GM06990 (cell line): ENCODE data around the gene RHOBTB3.
A peak's percentile ranks its signal among the peaks of the same experiment; 100 is the strongest.

Experiments
- DNase-seq: peaks from one replicate; pipeline ENCODE4 v3.0.0-alpha.2; 2011; ENCODE audit not compliant: insufficient read length; ENCODE audit errors: extremely low read depth
- H3K27me3 ChIP-seq: replicated peaks from 2 replicates; pipeline ENCODE4 v1.6.0; 2011; ENCODE audit warnings: low read length; ENCODE audit not compliant: control insufficient read depth, insufficient read depth
- H3K36me3 ChIP-seq: 2 replicates; pipeline ENCODE4 v1.5.1; 2011; ENCODE audit warnings: low read length; ENCODE audit not compliant: control insufficient read depth, insufficient read depth
- H3K4me3 ChIP-seq: replicated peaks from 2 replicates; pipeline ENCODE4 v1.5.1; 2011; ENCODE audit warnings: low read depth, mild to moderate bottlenecking, control low read depth, low read length
- TF ChIP-seq, protein P1 (sequence below): IDR thresholded peaks from 2 replicates; pipeline ENCODE4 v1.5.1; 2011; ENCODE audit warnings: low read length, control low read depth, mild to moderate bottlenecking, inconsistent platforms; ENCODE audit not compliant: insufficient read depth, poor library complexity, severe bottlenecking

The RHOBTB3 gene

DNA sequence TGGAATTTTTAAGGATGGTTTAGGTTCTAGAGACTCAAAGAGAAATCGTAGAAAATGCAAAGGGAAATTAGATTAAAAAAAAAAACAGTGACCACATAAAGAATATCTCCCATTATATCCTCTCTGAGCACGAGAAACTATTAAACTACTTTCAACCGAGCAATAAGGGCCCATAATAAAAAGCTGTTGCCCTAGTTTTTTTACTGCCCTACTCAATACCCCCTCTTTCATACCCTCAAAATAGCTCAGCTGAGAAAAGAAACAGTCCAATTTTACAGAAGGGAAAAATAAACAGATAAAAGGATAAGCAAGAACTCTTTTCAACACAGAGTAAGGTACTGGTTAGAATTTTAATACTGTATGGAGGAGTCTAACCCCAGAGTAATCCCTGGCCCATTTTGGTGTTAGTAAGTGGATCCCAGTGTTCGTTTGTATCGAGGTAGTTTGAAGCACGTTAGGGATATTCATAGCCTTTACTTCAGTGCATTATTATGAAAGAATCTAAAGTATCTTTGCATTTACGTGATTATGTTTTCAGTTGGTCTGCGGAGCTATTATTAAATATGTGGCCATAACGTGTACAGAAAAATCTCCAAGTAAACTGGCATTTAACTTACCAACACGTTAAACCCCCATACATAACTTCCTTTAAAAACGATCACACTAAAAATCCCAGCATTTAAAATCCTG lies 980 bp upstream of the RHOBTB3 start:
- no peak for DNase-seq

DNA sequence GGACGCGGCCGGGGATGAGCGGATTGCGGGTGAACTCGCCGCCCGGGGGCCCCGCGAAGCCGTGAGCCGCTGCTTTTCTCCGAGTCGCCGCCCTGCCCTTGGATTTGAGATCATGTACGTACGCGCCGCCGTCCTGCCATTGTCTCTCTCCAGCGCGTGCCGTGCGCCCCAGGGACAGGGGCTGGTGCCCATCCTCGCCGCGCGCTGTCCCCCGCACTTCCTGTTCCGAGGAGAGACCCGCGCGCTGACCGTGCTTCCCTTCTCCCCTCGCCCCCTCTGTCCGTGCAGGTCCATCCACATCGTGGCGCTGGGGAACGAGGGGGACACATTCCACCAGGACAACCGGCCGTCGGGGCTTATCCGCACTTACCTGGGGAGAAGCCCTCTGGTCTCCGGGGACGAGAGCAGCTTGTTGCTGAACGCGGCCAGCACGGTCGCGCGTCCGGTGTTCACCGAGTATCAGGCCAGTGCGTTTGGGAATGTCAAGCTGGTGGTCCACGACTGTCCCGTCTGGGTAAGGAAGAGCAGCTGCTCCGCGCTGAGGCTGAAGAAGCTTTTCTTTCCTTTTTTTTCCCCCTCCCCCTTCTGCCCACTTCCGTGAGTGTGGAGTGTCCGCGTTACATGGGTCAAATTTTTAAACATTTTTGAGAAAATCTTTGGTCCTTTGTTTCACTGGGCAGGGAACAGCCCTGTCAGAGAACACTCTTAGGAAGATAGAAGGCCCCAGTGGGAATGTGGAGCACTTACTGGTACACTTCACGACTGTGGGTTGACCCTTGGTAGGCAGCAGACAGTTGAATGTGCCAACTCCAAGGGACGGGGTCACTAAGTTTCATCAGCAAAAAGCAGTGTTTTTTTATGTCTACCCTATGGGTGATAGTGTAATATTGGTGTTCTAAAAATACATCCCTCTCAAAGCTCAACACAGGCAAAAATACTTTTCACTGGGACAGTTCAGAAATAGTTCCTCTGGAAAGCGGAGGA lies 727 bp downstream of the RHOBTB3 start:
- peak; percentile 69 for DNase-seq
- Histone ChIP-seq H3K4me3 (peak overlapping the region; percentile 81), H3K27me3 (no peaks in the 10 kb centered on the region), H3K36me3 (no peaks in the 10 kb centered on the region)
- TF ChIP-seq, protein P1, sequence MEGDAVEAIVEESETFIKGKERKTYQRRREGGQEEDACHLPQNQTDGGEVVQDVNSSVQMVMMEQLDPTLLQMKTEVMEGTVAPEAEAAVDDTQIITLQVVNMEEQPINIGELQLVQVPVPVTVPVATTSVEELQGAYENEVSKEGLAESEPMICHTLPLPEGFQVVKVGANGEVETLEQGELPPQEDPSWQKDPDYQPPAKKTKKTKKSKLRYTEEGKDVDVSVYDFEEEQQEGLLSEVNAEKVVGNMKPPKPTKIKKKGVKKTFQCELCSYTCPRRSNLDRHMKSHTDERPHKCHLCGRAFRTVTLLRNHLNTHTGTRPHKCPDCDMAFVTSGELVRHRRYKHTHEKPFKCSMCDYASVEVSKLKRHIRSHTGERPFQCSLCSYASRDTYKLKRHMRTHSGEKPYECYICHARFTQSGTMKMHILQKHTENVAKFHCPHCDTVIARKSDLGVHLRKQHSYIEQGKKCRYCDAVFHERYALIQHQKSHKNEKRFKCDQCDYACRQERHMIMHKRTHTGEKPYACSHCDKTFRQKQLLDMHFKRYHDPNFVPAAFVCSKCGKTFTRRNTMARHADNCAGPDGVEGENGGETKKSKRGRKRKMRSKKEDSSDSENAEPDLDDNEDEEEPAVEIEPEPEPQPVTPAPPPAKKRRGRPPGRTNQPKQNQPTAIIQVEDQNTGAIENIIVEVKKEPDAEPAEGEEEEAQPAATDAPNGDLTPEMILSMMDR, result no peak

More for the DNA sequence above, 980 bp upstream of the RHOBTB3 start:
- peak overlapping the region; percentile 81 for H3K4me3 ChIP-seq
- TF ChIP-seq, protein P1, result no peak
- H3K36me3 ChIP-seq, result no peaks in the 10 kb centered on the region
- no peaks in the 10 kb centered on the region for H3K27me3 ChIP-seq

DNA sequence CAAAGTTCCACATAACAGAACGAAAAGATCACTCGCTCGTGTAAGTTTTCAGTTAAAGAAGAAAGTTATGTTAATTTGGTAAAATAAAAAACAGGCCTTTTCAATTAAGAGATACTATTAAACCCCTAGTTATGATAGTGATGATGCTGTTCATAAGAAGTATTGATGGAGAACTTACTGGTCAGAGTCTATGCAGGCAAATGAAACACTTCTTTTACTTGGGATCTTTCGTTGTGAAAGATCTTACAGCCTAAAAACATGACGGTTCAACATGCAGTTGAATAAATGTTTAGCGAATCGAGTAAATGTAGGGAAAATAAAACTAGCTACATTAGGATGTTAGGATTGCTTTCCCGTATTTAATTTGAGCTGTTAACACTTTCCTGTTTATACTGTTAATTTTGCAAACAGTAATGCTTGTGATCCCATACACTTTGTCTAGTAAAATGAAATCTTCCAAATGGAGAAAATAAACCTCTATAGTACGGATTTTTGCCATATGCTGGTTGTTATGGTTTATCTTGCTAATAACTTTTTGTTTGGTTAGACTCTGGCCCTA lies 2.0 kb downstream of the RHOBTB3 start:
- DNase-seq, result no peak
- TF ChIP-seq, protein P1, result no peak
- no peaks in the 10 kb centered on the region; the same call in 1 of the 2 replicates for H3K36me3 ChIP-seq
- no peaks in the 10 kb centered on the region for H3K27me3 ChIP-seq
- no peak overlapping the region for H3K4me3 ChIP-seq

DNA sequence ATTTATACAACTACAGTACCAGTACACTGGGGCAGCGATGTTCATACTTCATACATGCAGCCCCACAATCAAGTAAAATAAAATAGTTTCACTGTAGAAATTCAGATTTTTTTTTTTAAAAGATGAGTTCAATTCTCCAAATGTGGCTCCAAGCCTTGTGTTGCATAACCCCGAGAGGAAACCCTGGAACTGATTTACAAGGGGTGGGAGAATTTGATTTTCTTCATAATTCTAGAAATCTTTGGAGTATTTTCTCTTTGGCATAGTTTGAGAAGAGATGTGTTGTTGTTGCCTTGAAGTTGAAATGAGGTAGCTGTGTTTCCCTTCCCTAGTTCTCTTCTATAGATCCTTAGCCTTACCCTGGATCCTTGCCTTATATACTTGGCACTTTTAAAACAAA lies 3.1 kb downstream of the RHOBTB3 start:
- Histone ChIP-seq H3K4me3 (no peak overlapping the region), H3K36me3 (no peaks in the 10 kb centered on the region; the same call in 1 of the 2 replicates), H3K27me3 (no peaks in the 10 kb centered on the region)
- no peak for DNase-seq
- TF ChIP-seq, protein P1, result no peak

DNA sequence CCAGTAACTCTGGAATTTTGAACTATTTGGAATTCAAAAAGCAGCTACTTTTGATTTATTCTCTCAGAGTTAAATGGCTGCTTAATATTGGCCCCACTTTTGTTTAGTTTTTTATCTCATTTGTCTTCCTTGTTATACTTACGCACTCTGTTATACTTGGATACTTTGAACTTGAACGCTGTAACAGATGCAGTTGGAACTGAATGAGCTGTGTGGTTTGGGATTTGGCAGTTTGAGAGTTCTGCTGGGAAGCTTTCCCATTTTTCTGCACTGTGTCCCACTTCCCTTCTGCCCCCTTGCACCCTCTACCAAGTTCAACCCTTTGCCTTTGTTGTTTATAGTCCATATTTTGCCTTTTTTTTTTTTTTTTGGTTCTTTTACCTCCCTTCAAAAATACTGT lies 3.8 kb downstream of the RHOBTB3 start:
- TF ChIP-seq, protein P1, result no peak
- Histone ChIP-seq H3K36me3 (no peaks in the 10 kb centered on the region; the same call in 1 of the 2 replicates), H3K4me3 (no peak overlapping the region)

More for the DNA sequence above, 3.8 kb downstream of the RHOBTB3 start:
- no peak for DNase-seq
- H3K27me3 ChIP-seq, result no peaks in the 10 kb centered on the region
